H1 (cell line): ENCODE data around the gene CIPC. TPM values are rescaled to one million over a fixed set of nuclear protein-coding genes. Genes with fewer than 3 reads are reported as not detected.

Experiments used
- ASH2L ChIP-seq: fragments of 200-600, 300-600 bp; sonication (generic); IDR thresholded peaks from one replicate; pipeline ENCODE4 v1.7.1; 2017; ENCODE audit warnings: low read length
- BCL11A ChIP-seq, 2 experiments: IDR thresholded peaks; one replicate each; pipeline ENCODE4 v1.6.1; 2011; ENCODE audit warnings: low read depth in 2 of 2, low read length in 2 of 2, mild to moderate bottlenecking in 2 of 2
- BRCA1 ChIP-seq: IDR thresholded peaks from 2 replicates; pipeline ENCODE4 v1.6.1; 2012; ENCODE audit warnings: low read depth, low read length, improper control_type of control experiment
- CHD1 ChIP-seq: IDR thresholded peaks from 2 replicates; pipeline ENCODE4 v1.6.1; 2012; ENCODE audit warnings: low read depth, low read length, improper control_type of control experiment
- CHD2 ChIP-seq: IDR thresholded peaks from 2 replicates; pipeline ENCODE4 v1.6.1; 2012; ENCODE audit warnings: low read length, improper control_type of control experiment
- CREB1 ChIP-seq: IDR thresholded peaks from 2 replicates; pipeline ENCODE4 v1.6.1; 2012; ENCODE audit warnings: inconsistent platforms
- CTBP2 ChIP-seq: IDR thresholded peaks from 2 replicates; pipeline ENCODE4 v1.7.0; 2011; ENCODE audit warnings: borderline replicate concordance, mild to moderate bottlenecking, moderate library complexity, mixed read lengths, low read length; ENCODE audit not compliant: insufficient read depth, insufficient read length
- E2F6 ChIP-seq: IDR thresholded peaks from 2 replicates; pipeline ENCODE4 v1.6.1; 2012; ENCODE audit warnings: inconsistent platforms
- EGR1 ChIP-seq: IDR thresholded peaks from 2 replicates; pipeline ENCODE4 v1.6.1; 2011; ENCODE audit warnings: low read depth, low read length, borderline replicate concordance
- EZH2 ChIP-seq: fragments of 200-600 bp; sonication (generic); IDR thresholded peaks from 2 replicates; pipeline ENCODE4 v1.7.1; 2012; ENCODE audit warnings: low read depth, mild to moderate bottlenecking, moderate library complexity, low read length, inconsistent platforms; ENCODE audit not compliant: severe bottlenecking
- FOSL1 ChIP-seq: IDR thresholded peaks from 2 replicates; pipeline ENCODE4 v1.6.1; 2011; ENCODE audit warnings: mild to moderate bottlenecking, low read depth, low read length, moderate library complexity; ENCODE audit not compliant: insufficient read depth
- KDM5A ChIP-seq: fragments of 200-600 bp; IDR thresholded peaks from 2 replicates; pipeline ENCODE4 v1.7.1; 2012; ENCODE audit warnings: mild to moderate bottlenecking, low read length, inconsistent platforms, mixed read lengths
- MAFK ChIP-seq: IDR thresholded peaks from 2 replicates; pipeline ENCODE4 v1.6.1; 2012; ENCODE audit warnings: low read depth, mild to moderate bottlenecking, improper control_type of control experiment, low read length
- NANOG ChIP-seq: IDR thresholded peaks from 2 replicates; pipeline ENCODE4 v1.6.1; 2011; ENCODE audit warnings: low read length, low read depth, mild to moderate bottlenecking, inconsistent platforms; ENCODE audit not compliant: insufficient read depth, poor library complexity, severe bottlenecking
- NRF1 ChIP-seq: IDR thresholded peaks from 2 replicates; pipeline ENCODE4 v1.6.1; 2011; ENCODE audit warnings: mild to moderate bottlenecking, low read depth, low read length, improper control_type of control experiment
- RFX5 ChIP-seq: IDR thresholded peaks from 2 replicates; pipeline ENCODE4 v1.6.1; 2011; ENCODE audit warnings: low read depth, low read length, improper control_type of control experiment, borderline replicate concordance
- SIRT6 ChIP-seq: IDR thresholded peaks from one replicate; pipeline ENCODE4 v1.7.1; 2012; ENCODE audit warnings: low read length, inconsistent platforms
- SIX5 ChIP-seq: IDR thresholded peaks from 2 replicates; pipeline ENCODE4 v1.6.1; 2011; ENCODE audit warnings: mild to moderate bottlenecking, low read depth, low read length
- TAF7 ChIP-seq: optimal IDR thresholded peaks from 2 replicates; pipeline ENCODE3; 2011; ENCODE audit warnings: low read depth, mild to moderate bottlenecking, inconsistent platforms, low read length, moderate library complexity, borderline replicate concordance
- TEAD4 ChIP-seq: IDR thresholded peaks from 2 replicates; pipeline ENCODE4 v1.6.1; 2012; ENCODE audit warnings: low read depth, low read length, inconsistent platforms, mixed read lengths
- YY1 ChIP-seq: IDR thresholded peaks from 2 replicates; pipeline ENCODE4 v1.6.1; 2011; ENCODE audit warnings: low read depth, mild to moderate bottlenecking, low read length
- polyA plus RNA-seq, 7 experiments: library from polyadenylated mRNA; depleted of rRNA in 3 of 7; stranded (reverse) in 5 of 7; unstranded in 2 of 7; fragments of >200 nt in 5 of 7; fragments of 200-250 nt in 2 of 7; gene quantifications; 1 replicate in 5 of 7; 2 replicates in 1 of 7; 4 replicates in 1 of 7; pipeline versions ENCODE4 v1.2.1 to v1.2.3, GENCODE V29; 2011 to 2013; ENCODE audit warnings: missing spikeins in 2 of 7, mixed read lengths in 2 of 7
- total RNA-seq: library from RNA; stranded (reverse); fragmentation: NEBNext Ultra II Directional; extraction: Animal tissue kit (Norgen Biotek cat#: 25700); gene quantifications from 2 replicates; pipeline ENCODE4 v1.2.1, GENCODE V29; 2021
- TF ChIP-seq, protein P1 (sequence below): IDR thresholded peaks from 2 replicates; pipeline ENCODE4 v1.6.1; 2012; ENCODE audit warnings: low read length, inconsistent platforms

The CIPC gene
- total and polyA plus RNA-seq, 2 of the 8 experiments (the other 6 are each of a cell fraction or from before 2014, with no cell fraction given) = 13.9 to 32.7 TPM

GRCh38 chr14:77097700-77098528 is at the start of gene CIPC (continued):
- no peak for TF ChIP-seq CTBP2
- peak; percentile 15; the same call in 1 of the 2 replicates for TF ChIP-seq SIX5
- no peak for TF ChIP-seq FOSL1
- peak; percentile 10 for TF ChIP-seq TAF7
- peak; percentile 23 for TF ChIP-seq NANOG
- TF ChIP-seq ASH2L = peak; percentile 93
- no peak for TF ChIP-seq BCL11A (IDR thresholded peaks at IDR 0.05; ENCODE audit: low read depth in 2 of 2, low read length in 2 of 2)
- TF ChIP-seq E2F6 = peak; percentile 97
- TF ChIP-seq BRCA1 = no peak
- TF ChIP-seq CHD2 = no peak
- TF ChIP-seq, protein P1, sequence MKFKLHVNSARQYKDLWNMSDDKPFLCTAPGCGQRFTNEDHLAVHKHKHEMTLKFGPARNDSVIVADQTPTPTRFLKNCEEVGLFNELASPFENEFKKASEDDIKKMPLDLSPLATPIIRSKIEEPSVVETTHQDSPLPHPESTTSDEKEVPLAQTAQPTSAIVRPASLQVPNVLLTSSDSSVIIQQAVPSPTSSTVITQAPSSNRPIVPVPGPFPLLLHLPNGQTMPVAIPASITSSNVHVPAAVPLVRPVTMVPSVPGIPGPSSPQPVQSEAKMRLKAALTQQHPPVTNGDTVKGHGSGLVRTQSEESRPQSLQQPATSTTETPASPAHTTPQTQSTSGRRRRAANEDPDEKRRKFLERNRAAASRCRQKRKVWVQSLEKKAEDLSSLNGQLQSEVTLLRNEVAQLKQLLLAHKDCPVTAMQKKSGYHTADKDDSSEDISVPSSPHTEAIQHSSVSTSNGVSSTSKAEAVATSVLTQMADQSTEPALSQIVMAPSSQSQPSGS = 0 out of 2 replicates have a peak, but pooled peaks have one; percentile 37
- TF ChIP-seq SIRT6 = no peak
- TF ChIP-seq CREB1 = peak; percentile 78; the same call in 1 of the 2 replicates
- TF ChIP-seq EZH2 = no peak
- no peak for TF ChIP-seq MAFK
- TF ChIP-seq NRF1 = peak; percentile 80
- no peak for TF ChIP-seq CHD1
- TF ChIP-seq EGR1 = peak; percentile 96
- TF ChIP-seq RFX5 = no peak
- no peak for TF ChIP-seq KDM5A
- no peak; the same call in 1 of the 2 replicates for TF ChIP-seq TEAD4
- TF ChIP-seq YY1 = peak; percentile 98
